NCI-H1694 treated with DMSO at 0.1 percent for 48 hours (cell line): ENCODE data around the gene ANKRD10.
A peak's percentile ranks its signal among the peaks of the same experiment; 100 is the strongest.

ENCODE experiments used
- DNase-seq: peaks from one replicate; lab custom pipeline; 2025; lab: John Stamatoyannopoulos, UW

The ANKRD10 gene

GRCh38 chr13:110885966-110886869, 28.7 kb downstream of the ANKRD10 start:
- DNase-seq: no peak

- no peak for DNase-seq
These were observed 29.4 kb downstream of the ANKRD10 start for GRCh38 chr13:110885516-110885915.

- DNase-seq: no peak
These were observed 30.4 kb downstream of the ANKRD10 start for GRCh38 chr13:110884517-110884916.

- no peak for DNase-seq
These were observed 31.3 kb downstream of the ANKRD10 start for GRCh38 chr13:110883542-110883941.

- DNase-seq: no peak
These were observed 31.9 kb downstream of the ANKRD10 start for GRCh38 chr13:110882972-110883371.

- DNase-seq: no peak
These were observed 32.8 kb downstream of the ANKRD10 start for GRCh38 chr13:110881839-110882627.

- no peak for DNase-seq
These were observed 34.2 kb downstream of the ANKRD10 start for GRCh38 chr13:110880627-110881026.

GRCh38 chr13:110879482-110879881, 35.4 kb downstream of the ANKRD10 start:
- no peak for DNase-seq

- no peak for DNase-seq
These were observed 37.1 kb downstream of the ANKRD10 start for GRCh38 chr13:110877737-110878258.

- DNase-seq: no peak
These were observed 38.3 kb downstream of the ANKRD10 start for GRCh38 chr13:110876609-110877008.

GRCh38 chr13:110875241-110875640, 39.6 kb downstream of the ANKRD10 start:
- DNase-seq: no peak

GRCh38 chr13:110874508-110874960, 40.3 kb downstream of the ANKRD10 start:
- peak; percentile 37 for DNase-seq

- no peak for DNase-seq
These were observed 41.0 kb downstream of the ANKRD10 start for GRCh38 chr13:110873639-110874507.

- no peak for DNase-seq
These were observed 41.9 kb downstream of the ANKRD10 start for GRCh38 chr13:110872768-110873638.

- DNase-seq: no peak
These were observed 42.7 kb downstream of the ANKRD10 start for GRCh38 chr13:110872034-110872767.

- no peak for DNase-seq
These were observed 44.8 kb downstream of the ANKRD10 start for GRCh38 chr13:110869805-110870706.

GRCh38 chr13:110869231-110869804, 45.6 kb downstream of the ANKRD10 start:
- DNase-seq: no peak

- DNase-seq: no peak
These were observed 46.1 kb downstream of the ANKRD10 start for GRCh38 chr13:110868720-110869119.

- no peak for DNase-seq
These were observed 47.5 kb downstream of the ANKRD10 start for GRCh38 chr13:110867380-110867779.
